22Rv1 (cell line): Measurements from ENCODE around the gene PGC.

Experiments
- H3K27ac ChIP-seq: fragments of 450-650 bp; 2 replicates; pipeline ENCODE4 v1.5.1; 2017
- CTCF ChIP-seq: fragments of 450-650 bp; IDR thresholded peaks from 2 replicates; pipeline ENCODE4 v1.5.1; 2017; ENCODE audit warnings: mild to moderate bottlenecking
- ZFX ChIP-seq: fragments of 450-650 bp; IDR thresholded peaks from 2 replicates; pipeline ENCODE4 v1.6.1; 2017; ENCODE audit warnings: antibody characterized with exemption, borderline replicate concordance

Gene PGC

GRCh38 chr6:41720262-41720620 is 27.0 kb downstream of the PGC start:
- no peak for TF ChIP-seq ZFX
- H3K27ac ChIP-seq = no peak overlapping the region

GRCh38 chr6:41719436-41720261 is 27.5 kb downstream of the PGC start:
- TF ChIP-seq CTCF (no peak), ZFX (no peak)
- H3K27ac ChIP-seq = no peak overlapping the region

GRCh38 chr6:41718828-41719227 is 28.4 kb downstream of the PGC start:
- TF ChIP-seq ZFX = no peak
- TF ChIP-seq CTCF = no peak
- no peak overlapping the region for H3K27ac ChIP-seq

- TF ChIP-seq CTCF (no peak), ZFX (no peak)
- H3K27ac ChIP-seq = no peak overlapping the region
Observed at GRCh38 chr6:41717392-41717736, 29.8 kb downstream of the PGC start.

- no peak overlapping the region for H3K27ac ChIP-seq
Observed at GRCh38 chr6:41716516-41717391, 30.4 kb downstream of the PGC start.

GRCh38 chr6:41715795-41716515 is 31.2 kb downstream of the PGC start:
- TF ChIP-seq CTCF (no peak), ZFX (no peak)
- no peak overlapping the region for H3K27ac ChIP-seq

More at GRCh38 chr6:41716516-41717391, 30.4 kb downstream of the PGC start:
- no peak for TF ChIP-seq CTCF
- TF ChIP-seq ZFX = no peak

- H3K27ac ChIP-seq = no peak overlapping the region
- TF ChIP-seq CTCF (no peak), ZFX (no peak)
Observed at GRCh38 chr6:41714556-41715273, 32.5 kb downstream of the PGC start.
